SW480 (cell line): Measurements from ENCODE around the gene LRRFIP2.

Experiments
- DNase-seq: peaks from one replicate; pipeline ENCODE4 v3.0.0-alpha.2; 2016; ENCODE audit warnings: low spot score

Gene LRRFIP2

DNA sequence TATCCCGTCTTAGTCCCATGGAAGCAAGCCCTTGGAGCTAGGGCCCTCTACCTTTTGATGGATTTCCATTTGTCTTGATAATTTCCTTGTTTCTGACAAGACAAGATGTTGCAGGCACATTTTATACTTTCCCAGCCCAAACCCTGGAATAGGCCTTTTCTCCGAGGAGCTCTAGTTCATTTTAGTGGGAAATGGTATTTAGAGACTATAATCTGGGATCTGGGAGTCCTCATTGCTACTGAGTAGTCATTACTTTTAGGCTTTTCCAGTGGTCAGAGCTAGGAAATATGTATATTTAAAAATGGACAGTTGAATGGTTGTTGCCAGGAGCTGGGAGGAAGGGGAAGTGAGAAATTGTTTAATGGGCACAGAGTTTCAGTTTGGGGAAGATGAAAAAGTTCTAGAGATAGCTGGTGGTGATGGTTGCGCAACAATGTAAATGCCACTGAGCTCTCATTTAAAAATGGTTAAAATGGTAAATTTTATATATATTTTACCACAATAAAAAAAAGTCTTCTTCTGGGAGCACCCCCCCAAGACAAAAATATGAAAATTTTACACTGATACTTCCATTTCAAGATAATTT is 149.5 kb downstream of the LRRFIP2 start:
- no peak for DNase-seq

DNA sequence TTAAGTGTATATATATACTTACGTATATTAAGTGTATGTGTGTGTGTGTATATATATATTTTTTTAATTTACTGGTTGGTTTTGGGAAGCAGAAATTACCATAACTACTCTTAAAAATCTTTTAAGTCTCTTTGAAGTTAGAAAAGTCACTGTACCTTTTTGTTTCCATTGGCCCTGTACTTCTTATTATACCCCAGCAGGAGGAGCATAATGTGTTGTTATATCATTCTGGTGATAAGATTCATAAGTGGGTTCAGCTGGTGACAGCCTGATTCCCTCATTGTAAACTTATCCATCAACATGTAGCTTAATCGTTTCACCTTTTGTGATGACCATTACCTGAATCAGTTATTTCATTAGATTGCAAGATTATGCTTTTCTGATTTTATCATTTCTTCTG is 150.3 kb downstream of the LRRFIP2 start:
- no peak for DNase-seq

- no peak for DNase-seq
Measured at GRCh38 chr3:37017683-37018082, 156.7 kb downstream of the LRRFIP2 start.

DNA sequence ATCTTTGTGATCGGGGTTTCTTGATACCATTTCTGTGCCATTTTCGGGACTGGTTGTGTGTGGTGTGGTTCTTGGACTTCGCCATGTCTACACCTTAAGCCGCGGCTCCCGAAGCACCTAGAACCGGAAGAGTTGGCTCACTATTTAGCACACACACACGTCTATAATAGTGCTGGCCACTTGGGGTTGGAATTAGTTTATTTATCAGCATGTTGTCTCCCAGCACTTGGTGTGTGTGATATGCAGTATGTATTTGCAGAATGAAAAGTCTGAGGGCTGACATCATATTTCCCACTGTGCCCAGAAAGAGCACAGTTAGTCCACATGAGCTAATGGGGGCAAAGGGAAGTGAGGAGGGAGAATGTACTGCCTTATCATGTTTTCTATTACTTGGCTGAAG is 157.5 kb downstream of the LRRFIP2 start:
- no peak for DNase-seq

- no peak for DNase-seq
Measured at GRCh38 chr3:37015642-37016041, 158.7 kb downstream of the LRRFIP2 start.

DNA sequence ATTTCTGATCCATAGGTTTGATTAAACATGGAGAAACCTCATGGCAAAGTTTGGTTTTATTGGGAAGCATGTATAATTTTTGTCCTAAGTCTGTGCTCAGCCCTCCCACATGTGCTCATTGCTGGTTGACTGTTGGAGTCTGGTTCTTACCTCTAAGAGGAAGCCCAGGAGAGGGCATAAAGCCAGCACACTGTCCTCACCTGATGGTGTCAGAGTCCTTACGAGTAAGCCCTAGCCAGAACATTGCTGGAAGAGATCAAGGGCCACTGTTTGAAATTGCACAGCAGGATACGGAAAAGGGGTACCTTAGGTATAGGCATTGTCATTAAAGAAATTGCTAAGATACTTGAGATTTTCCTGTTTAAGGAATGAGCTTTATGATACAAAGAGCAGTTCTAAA is 159.8 kb downstream of the LRRFIP2 start:
- DNase-seq = no peak
